ENCODE measurements around the gene CNOT11. TPM values are rescaled to one million over a fixed set of nuclear protein-coding genes. Genes with fewer than 3 reads are reported as not detected.
"Not testable (repeated sequence)": the region's sequence is repeated elsewhere in the genome, so short reads cannot be mapped to it uniquely, and the experiment has no call there.

The CNOT11 gene
- total RNA-seq, 1 experiment from 2014 or later: 57.8 TPM

GRCh38 chr2:101234169-101234938 lies 18.3 kb upstream of the CNOT11 start:
- no peak overlapping the region for H3K4me2 ChIP-seq (ENCODE audit: low read length)
- no peaks in the 10 kb centered on the region for H3K9me2 ChIP-seq (ENCODE audit: insufficient read depth)
- TF ChIP-seq ZBTB33 (IDR thresholded peaks at IDR 0.05; ENCODE audit: extremely low read depth, insufficient replicate concordance, low read length): no peak
- no peak for TF ChIP-seq CEBPB (IDR thresholded peaks at IDR 0.05; ENCODE audit: low read depth)
- no peak for TF ChIP-seq ZFX (IDR thresholded peaks at IDR 0.05)
- no peaks in the 10 kb centered on the region for H3K36me3 ChIP-seq (ENCODE audit: control insufficient read depth in 1 of 2, insufficient read depth in 2 of 2, low read length in 2 of 2)
- H3K4me3 ChIP-seq (replicated peaks in 1 of 2; ENCODE audit: low read depth in 1 of 2, low read length in 2 of 2): no peak overlapping the region
- H3K9me3 ChIP-seq (ENCODE audit: control insufficient read depth in 1 of 2, insufficient read depth in 1 of 2, low read depth in 1 of 2, low read length in 2 of 2): no peaks in the 10 kb centered on the region
- ATAC-seq: no peak
- H3K27me3 ChIP-seq (ENCODE audit: insufficient read depth, low read length): no peaks in the 10 kb centered on the region
- no TSS peak for BruUV-seq (replicated peaks)
- no peak overlapping the region for H3K9ac ChIP-seq (ENCODE audit: low read length)
- no peaks in the 10 kb centered on the region for H3K79me2 ChIP-seq (ENCODE audit: insufficient read depth, low read length)
- H3K27ac ChIP-seq (ENCODE audit: low read depth, low read length): no peak overlapping the region
- CTCF ChIA-PET: interaction anchor here (0.9 kb wide), 1 partner anchor 17 kb away, joined by 4 read pairs; no protein-coding TSS in a partner anchor
- POLR2A ChIA-PET: no interaction called here
- DNase-seq (ENCODE audit: low read depth, low spot score): no peak
- intact Hi-C loops (cut with micrococcal nuclease): no loop called here
- H3K4me1 ChIP-seq (ENCODE audit: control insufficient read depth in 1 of 2, insufficient read depth in 2 of 2, low read length in 2 of 2): peaks cover 0 to 3% of the 10 kb centered on the region in 2 experiments; a peak in 2 of 4 replicates
- RAD21 ChIA-PET (ENCODE audit: low non-redundant PET in 1 of 2, low total read pairs in 2 of 2, uncharacterized antibody in 2 of 2, unreplicated experiment in 2 of 2): no interaction called here
- no peak overlapping the region for H2AFZ ChIP-seq (ENCODE audit: low read depth, low read length, poor library complexity, severe bottlenecking)
- H4K20me1 ChIP-seq (ENCODE audit: insufficient read depth): no peaks in the 10 kb centered on the region

GRCh38 chr2:101235956-101236355 lies 16.7 kb upstream of the CNOT11 start:
- H3K27me3 ChIP-seq (ENCODE audit: insufficient read depth, low read length); RAD21 ChIA-PET (ENCODE audit: low non-redundant PET in 1 of 2, low total read pairs in 2 of 2, uncharacterized antibody in 2 of 2, unreplicated experiment in 2 of 2); ATAC-seq; intact Hi-C loops (cut with micrococcal nuclease); H3K9ac ChIP-seq (ENCODE audit: low read length); H3K79me2 ChIP-seq (ENCODE audit: insufficient read depth, low read length); DNase-seq (ENCODE audit: low read depth, low spot score); H3K4me2 ChIP-seq (ENCODE audit: low read length); H3K27ac ChIP-seq (ENCODE audit: low read depth, low read length); H4K20me1 ChIP-seq (ENCODE audit: insufficient read depth); H3K9me3 ChIP-seq (ENCODE audit: control insufficient read depth in 1 of 2, insufficient read depth in 1 of 2, low read depth in 1 of 2, low read length in 2 of 2); H3K36me3 ChIP-seq (ENCODE audit: control insufficient read depth in 1 of 2, insufficient read depth in 2 of 2, low read length in 2 of 2); H2AFZ ChIP-seq (ENCODE audit: low read depth, low read length, poor library complexity, severe bottlenecking); CTCF ChIA-PET; H3K9me2 ChIP-seq (ENCODE audit: insufficient read depth); H3K4me1 ChIP-seq (ENCODE audit: control insufficient read depth in 1 of 2, insufficient read depth in 2 of 2, low read length in 2 of 2); BruUV-seq (replicated peaks); H3K4me3 ChIP-seq (replicated peaks in 1 of 2; ENCODE audit: low read depth in 1 of 2, low read length in 2 of 2); POLR2A ChIA-PET: not testable (repeated sequence)

- BruUV-seq (replicated peaks); H4K20me1 ChIP-seq (ENCODE audit: insufficient read depth); H3K9me2 ChIP-seq (ENCODE audit: insufficient read depth); H3K27me3 ChIP-seq (ENCODE audit: insufficient read depth, low read length); H3K4me1 ChIP-seq (ENCODE audit: control insufficient read depth in 1 of 2, insufficient read depth in 2 of 2, low read length in 2 of 2); ATAC-seq; H3K9me3 ChIP-seq (ENCODE audit: control insufficient read depth in 1 of 2, insufficient read depth in 1 of 2, low read depth in 1 of 2, low read length in 2 of 2); POLR2A ChIA-PET; H2AFZ ChIP-seq (ENCODE audit: low read depth, low read length, poor library complexity, severe bottlenecking); H3K4me3 ChIP-seq (replicated peaks in 1 of 2; ENCODE audit: low read depth in 1 of 2, low read length in 2 of 2); H3K9ac ChIP-seq (ENCODE audit: low read length); H3K36me3 ChIP-seq (ENCODE audit: control insufficient read depth in 1 of 2, insufficient read depth in 2 of 2, low read length in 2 of 2); H3K27ac ChIP-seq (ENCODE audit: low read depth, low read length); CTCF ChIA-PET; RAD21 ChIA-PET (ENCODE audit: low non-redundant PET in 1 of 2, low total read pairs in 2 of 2, uncharacterized antibody in 2 of 2, unreplicated experiment in 2 of 2); H3K79me2 ChIP-seq (ENCODE audit: insufficient read depth, low read length); DNase-seq (ENCODE audit: low read depth, low spot score); H3K4me2 ChIP-seq (ENCODE audit: low read length); intact Hi-C loops (cut with micrococcal nuclease): not testable (repeated sequence)
Measured at GRCh38 chr2:101237944-101238343, 14.7 kb upstream of the CNOT11 start.

All from HCT116 (cell line).